SJSA1 (cell line): Measurements from ENCODE around the gene KRT84. TPM values are rescaled to one million over a fixed set of nuclear protein-coding genes. Genes with fewer than 3 reads are reported as not detected.

Experiments used
- DNase-seq, 2 experiments: peaks; one replicate each; pipeline ENCODE4 v3.0.0-alpha.2; 2015 to 2020; ENCODE audit warnings: low spot score in 2 of 2, low read depth in 1 of 2
- H3K27ac ChIP-seq: fragments of 250-450 bp; sonication (Bioruptor Pico); 2 replicates; pipeline ENCODE4 v1.5.1; 2020; ENCODE audit warnings: mild to moderate bottlenecking, moderate library complexity
- H3K27me3 ChIP-seq: fragments of 250-450 bp; sonication (Bioruptor Pico); replicated peaks from 2 replicates; pipeline ENCODE4 v1.5.1; 2020; ENCODE audit warnings: mild to moderate bottlenecking, moderate library complexity
- H3K36me3 ChIP-seq: fragments of 250-450 bp; sonication (Bioruptor Pico); 2 replicates; pipeline ENCODE4 v1.5.1; 2020; ENCODE audit warnings: mild to moderate bottlenecking
- H3K4me1 ChIP-seq: fragments of 250-450 bp; sonication (Bioruptor Pico); replicated peaks from 2 replicates; pipeline ENCODE4 v1.6.1; 2021; ENCODE audit warnings: mild to moderate bottlenecking
- H3K4me3 ChIP-seq: fragments of 250-450 bp; sonication (Bioruptor Pico); 2 replicates; pipeline ENCODE4 v1.5.1; 2020; ENCODE audit warnings: mild to moderate bottlenecking
- H3K9me3 ChIP-seq: fragments of 250-450 bp; sonication (Bioruptor Pico); replicated peaks from 2 replicates; pipeline ENCODE4 v1.5.1; 2020; ENCODE audit warnings: mild to moderate bottlenecking
- total RNA-seq: library from RNA; depleted of rRNA; stranded (reverse); fragments of >200 nt; shearing (Covaris generic); gene quantifications from 2 replicates; pipeline ENCODE4 v1.2.3, GENCODE V29; 2014; rRNA removed

KRT84 gene
- not detected in 2 replicates for total RNA-seq

- Histone ChIP-seq H3K36me3 (no peaks in the 10 kb centered on the region), H3K27ac (no peak within 1 kb of the TSS), H3K27me3 (peaks cover 54% of the 10 kb centered on the region), H3K9me3 (no peaks in the 10 kb centered on the region), H3K4me1 (no peaks in the 10 kb centered on the region), H3K4me3 (no peak within 1 kb of the TSS)
- no peak for DNase-seq
Observed at GRCh38 chr12:52385226-52385702, at the start of gene KRT84. KRT84 (minus strand) TSS chr12:52385652; CDS start chr12:52385585, 67 bp downstream.

DNA sequence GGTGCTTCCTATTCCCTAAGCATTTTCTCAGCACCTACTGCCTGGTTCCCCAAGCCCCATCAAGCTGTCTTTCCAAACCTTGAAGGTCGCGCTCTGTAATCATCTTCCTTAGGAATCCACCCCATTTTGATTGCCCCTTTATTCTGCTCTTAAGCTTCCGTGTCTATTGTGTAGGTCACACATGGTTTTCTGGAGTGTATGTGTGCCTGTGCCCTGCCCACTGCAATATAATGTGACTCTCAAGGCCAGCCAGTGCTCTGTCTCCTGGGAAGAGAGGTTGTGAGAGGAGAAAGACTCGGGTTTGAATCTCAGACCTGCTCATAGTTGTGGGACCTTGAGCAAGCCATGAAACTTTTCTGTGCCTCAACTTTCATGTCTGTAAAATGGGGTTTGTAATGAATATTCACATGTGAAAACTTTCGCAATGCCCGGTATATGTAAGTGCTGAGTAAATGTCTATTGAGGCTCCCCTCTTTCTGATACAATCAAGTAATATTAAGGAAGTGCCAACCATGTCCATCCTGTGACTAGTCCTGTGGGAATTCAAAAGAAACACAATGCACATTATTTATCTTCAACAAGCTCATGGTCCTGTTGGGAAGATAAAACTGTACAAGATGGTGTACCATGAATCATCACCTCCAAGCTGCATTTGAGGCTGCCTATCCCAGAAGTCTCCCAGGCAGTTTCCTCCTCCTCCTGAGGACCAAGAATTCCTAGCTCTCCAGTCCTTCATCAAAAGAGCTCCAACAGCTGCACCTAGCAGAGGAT, 49.5 kb upstream of the KRT84 start:
- no peak overlapping the region for H3K4me3 ChIP-seq
- no peaks in the 10 kb centered on the region for H3K4me1 ChIP-seq
- no peaks in the 10 kb centered on the region for H3K9me3 ChIP-seq
- no peaks in the 10 kb centered on the region for H3K36me3 ChIP-seq
- DNase-seq = no peak
- no peak overlapping the region for H3K27ac ChIP-seq
- H3K27me3 ChIP-seq = peaks cover 11% of the 10 kb centered on the region

GRCh38 chr12:52434081-52434733, 48.8 kb upstream of the KRT84 start, which contains the start of gene KRT75:
KRT75 (minus strand) TSS chr12:52434371; CDS start chr12:52434304, 67 bp downstream.
- Histone ChIP-seq H3K27me3 (peaks cover 11% of the 10 kb centered on the region), H3K4me1 (no peaks in the 10 kb centered on the region), H3K4me3 (no peak within 1 kb of the TSS), H3K9me3 (no peaks in the 10 kb centered on the region), H3K36me3 (no peaks in the 10 kb centered on the region), H3K27ac (no peak within 1 kb of the TSS)
- DNase-seq = peak in 1 of 2 experiments; percentile 37

- H3K27ac ChIP-seq = no peak overlapping the region
- H3K9me3 ChIP-seq = no peaks in the 10 kb centered on the region
- H3K36me3 ChIP-seq = no peaks in the 10 kb centered on the region
- no peaks in the 10 kb centered on the region for H3K4me1 ChIP-seq
- H3K4me3 ChIP-seq = no peak overlapping the region
- H3K27me3 ChIP-seq = peaks cover 14% of the 10 kb centered on the region
- DNase-seq = peak in 1 of 2 experiments; percentile 22
Observed at GRCh38 chr12:52433501-52434080, 48.1 kb upstream of the KRT84 start.

GRCh38 chr12:52432559-52433207, 47.2 kb upstream of the KRT84 start:
- Histone ChIP-seq H3K4me1 (no peaks in the 10 kb centered on the region), H3K27ac (no peak overlapping the region), H3K9me3 (no peaks in the 10 kb centered on the region), H3K4me3 (no peak overlapping the region), H3K27me3 (peaks cover 14% of the 10 kb centered on the region), H3K36me3 (no peaks in the 10 kb centered on the region)
- DNase-seq = no peak

- Histone ChIP-seq H3K36me3 (no peaks in the 10 kb centered on the region), H3K27me3 (peaks cover 16% of the 10 kb centered on the region)
Observed at GRCh38 chr12:52428121-52428520, 42.7 kb upstream of the KRT84 start.

DNA sequence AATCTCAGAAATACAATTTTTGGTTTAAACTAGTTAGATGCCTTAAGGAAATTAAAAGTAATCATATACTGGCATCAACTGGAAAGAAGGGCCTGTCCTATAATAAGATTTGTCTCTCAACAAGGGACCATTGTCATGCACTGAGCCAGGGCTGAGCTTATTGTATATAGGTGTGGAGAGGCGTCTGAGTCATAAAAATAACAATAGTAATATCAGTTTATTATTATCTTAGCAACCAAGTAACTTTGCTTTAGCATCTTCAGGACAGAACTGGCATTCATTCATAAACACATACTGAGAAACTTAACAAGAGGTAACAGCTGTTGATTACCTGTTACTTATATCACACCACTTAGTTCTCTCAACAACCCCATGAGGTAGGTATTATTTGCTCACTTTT, 41.6 kb upstream of the KRT84 start:
- Histone ChIP-seq H3K36me3 (no peaks in the 10 kb centered on the region), H3K9me3 (no peaks in the 10 kb centered on the region), H3K4me1 (no peaks in the 10 kb centered on the region), H3K4me3 (no peak overlapping the region), H3K27ac (no peak overlapping the region), H3K27me3 (peaks cover 13% of the 10 kb centered on the region)
- no peak for DNase-seq

More at GRCh38 chr12:52428121-52428520, 42.7 kb upstream of the KRT84 start:
- no peak overlapping the region for H3K4me3 ChIP-seq
- H3K4me1 ChIP-seq = no peaks in the 10 kb centered on the region
- DNase-seq = no peak
- H3K9me3 ChIP-seq = no peaks in the 10 kb centered on the region
- no peak overlapping the region for H3K27ac ChIP-seq

- no peak for DNase-seq
- Histone ChIP-seq H3K27ac (no peak overlapping the region), H3K9me3 (no peaks in the 10 kb centered on the region), H3K27me3 (peaks cover 11% of the 10 kb centered on the region; the same call in 1 of the 2 replicates), H3K4me1 (no peaks in the 10 kb centered on the region), H3K4me3 (no peak overlapping the region), H3K36me3 (no peaks in the 10 kb centered on the region)
Observed at GRCh38 chr12:52426034-52426433, 40.6 kb upstream of the KRT84 start.

DNA sequence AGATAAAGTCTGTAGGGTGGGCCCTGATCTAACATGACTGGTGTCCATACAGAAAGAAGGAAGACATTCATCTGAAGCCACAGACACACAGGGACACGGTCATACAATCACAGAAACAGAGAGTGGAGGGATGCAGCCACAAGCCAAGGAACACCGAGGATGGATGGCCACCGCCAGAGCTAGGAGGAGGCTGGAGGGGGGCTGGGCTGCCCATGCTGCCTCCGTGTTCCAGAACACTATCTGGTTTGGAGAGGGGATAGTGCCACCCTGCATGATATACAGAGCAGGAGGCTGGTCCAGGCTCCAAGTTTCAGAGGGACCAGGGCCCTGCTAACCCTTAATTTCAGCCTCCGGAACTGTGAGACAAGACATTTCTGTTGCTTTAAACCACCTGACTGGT, 40.0 kb upstream of the KRT84 start:
- Histone ChIP-seq H3K4me1 (no peaks in the 10 kb centered on the region), H3K9me3 (no peaks in the 10 kb centered on the region), H3K27ac (no peak overlapping the region), H3K27me3 (peaks cover 14% of the 10 kb centered on the region; the same call in 1 of the 2 replicates), H3K36me3 (no peaks in the 10 kb centered on the region), H3K4me3 (no peak overlapping the region)
- no peak for DNase-seq

- Histone ChIP-seq H3K9me3 (no peaks in the 10 kb centered on the region), H3K27ac (no peak overlapping the region), H3K36me3 (no peaks in the 10 kb centered on the region), H3K4me1 (no peaks in the 10 kb centered on the region), H3K27me3 (peaks cover 12% of the 10 kb centered on the region; the same call in 1 of the 2 replicates), H3K4me3 (no peak overlapping the region)
- no peak for DNase-seq
Observed at GRCh38 chr12:52423661-52424500, 38.4 kb upstream of the KRT84 start.

- Histone ChIP-seq H3K9me3 (no peaks in the 10 kb centered on the region), H3K4me3 (no peak overlapping the region), H3K27ac (no peak overlapping the region), H3K36me3 (no peaks in the 10 kb centered on the region), H3K27me3 (0 out of 2 replicates have a peak, but pooled peaks cover 12% of the 10 kb centered on the region), H3K4me1 (no peaks in the 10 kb centered on the region)
- DNase-seq = no peak
Observed at GRCh38 chr12:52423035-52423434, 37.6 kb upstream of the KRT84 start.

GRCh38 chr12:52419656-52420055, 34.2 kb upstream of the KRT84 start:
- Histone ChIP-seq H3K4me3 (no peak overlapping the region), H3K27me3 (0 out of 2 replicates have a peak, but pooled peaks cover 10% of the 10 kb centered on the region), H3K36me3 (no peaks in the 10 kb centered on the region), H3K4me1 (no peaks in the 10 kb centered on the region), H3K27ac (no peak overlapping the region), H3K9me3 (no peaks in the 10 kb centered on the region)
- no peak for DNase-seq
